ENCODE data around the gene OR6B3.

DNA sequence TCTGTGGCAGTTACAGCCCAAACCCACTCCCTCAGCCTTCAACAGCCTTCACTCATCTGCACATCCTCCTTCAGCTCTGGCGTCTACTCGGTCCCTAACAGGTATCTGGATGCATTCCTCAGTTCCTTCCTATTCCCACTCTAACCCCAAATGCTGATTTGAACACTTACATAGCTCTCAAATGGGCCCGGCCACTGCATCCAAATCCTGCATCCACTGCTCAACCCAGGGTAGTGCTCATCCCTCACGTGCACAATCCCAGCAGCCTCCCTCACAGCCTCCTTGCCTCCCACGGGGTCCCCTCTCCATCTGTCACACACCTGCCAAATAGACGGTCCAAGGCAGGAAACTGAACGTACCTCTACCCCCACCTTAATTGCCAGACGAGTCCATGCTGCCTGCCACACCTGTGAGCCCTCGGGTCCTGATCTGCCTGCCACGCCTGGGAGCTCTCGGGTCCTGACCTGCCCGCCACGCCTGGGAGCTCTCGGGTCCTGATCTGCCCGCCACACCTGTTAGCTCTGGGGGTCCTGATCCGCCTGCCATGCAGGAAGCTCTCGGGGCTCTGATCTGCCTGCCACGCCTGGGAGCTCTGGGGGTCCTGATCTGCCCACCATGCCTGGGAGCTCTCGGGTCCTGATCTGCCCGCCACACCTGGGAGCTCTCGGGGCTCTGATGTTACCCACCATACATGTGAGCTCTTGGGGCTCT lies 9.9 kb downstream of the OR6B3 start:
- TF ChIP-seq POLR2AphosphoS5 (IDR thresholded peaks at IDR 0.05), result no peak
- TF ChIP-seq POLR2A (IDR thresholded peaks at IDR 0.05), result no peak
